PC-9 (cell line): Measurements from ENCODE around the gene PITPNM3.

ENCODE experiments used
- EZH2 ChIP-seq: fragments of 200-600 bp; sonication (generic); IDR thresholded peaks from 2 replicates; pipeline ENCODE4 v1.8.0; 2017; ENCODE audit warnings: antibody characterized with exemption, low read depth
- TF ChIP-seq, protein P1 (sequence below): fragments of 200-600 bp; sonication (generic); conservative IDR thresholded peaks from 2 replicates; pipeline ENCODE4 v1.6.1; 2017; ENCODE audit warnings: mixed run types, antibody characterized with exemption, mild to moderate bottlenecking, moderate library complexity

DNA sequence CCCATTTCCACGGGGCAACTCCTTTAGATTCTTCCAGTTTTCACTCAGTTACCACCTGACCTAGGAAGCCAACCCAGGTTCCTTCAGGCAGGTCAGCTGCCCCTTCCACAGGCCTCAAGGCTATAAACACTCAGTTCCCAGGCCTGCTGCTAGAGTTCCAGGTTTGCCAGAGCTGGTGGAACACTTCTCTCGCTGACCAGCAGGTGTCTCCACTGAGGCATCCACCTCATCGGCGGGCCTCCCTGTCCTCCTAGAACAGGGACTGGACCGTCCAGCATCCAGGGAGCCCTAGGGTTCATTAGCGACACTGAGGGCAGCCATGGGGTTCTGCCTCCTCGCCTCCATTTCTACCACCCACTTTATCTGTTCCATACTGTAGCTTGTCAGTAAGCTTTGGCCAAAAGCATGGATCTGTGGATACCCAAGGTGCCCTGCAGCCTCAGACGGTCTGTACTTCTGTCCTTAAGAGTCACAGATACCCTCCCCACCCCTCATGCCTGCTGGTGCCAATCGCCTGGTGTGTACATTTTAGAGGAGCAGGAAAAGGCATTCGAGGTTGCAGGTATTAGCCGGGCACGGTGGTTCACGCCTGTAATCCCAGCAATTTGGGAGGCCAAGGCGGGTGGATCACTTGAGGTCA is 83.1 kb downstream of the PITPNM3 start:
- TF ChIP-seq, protein P1, sequence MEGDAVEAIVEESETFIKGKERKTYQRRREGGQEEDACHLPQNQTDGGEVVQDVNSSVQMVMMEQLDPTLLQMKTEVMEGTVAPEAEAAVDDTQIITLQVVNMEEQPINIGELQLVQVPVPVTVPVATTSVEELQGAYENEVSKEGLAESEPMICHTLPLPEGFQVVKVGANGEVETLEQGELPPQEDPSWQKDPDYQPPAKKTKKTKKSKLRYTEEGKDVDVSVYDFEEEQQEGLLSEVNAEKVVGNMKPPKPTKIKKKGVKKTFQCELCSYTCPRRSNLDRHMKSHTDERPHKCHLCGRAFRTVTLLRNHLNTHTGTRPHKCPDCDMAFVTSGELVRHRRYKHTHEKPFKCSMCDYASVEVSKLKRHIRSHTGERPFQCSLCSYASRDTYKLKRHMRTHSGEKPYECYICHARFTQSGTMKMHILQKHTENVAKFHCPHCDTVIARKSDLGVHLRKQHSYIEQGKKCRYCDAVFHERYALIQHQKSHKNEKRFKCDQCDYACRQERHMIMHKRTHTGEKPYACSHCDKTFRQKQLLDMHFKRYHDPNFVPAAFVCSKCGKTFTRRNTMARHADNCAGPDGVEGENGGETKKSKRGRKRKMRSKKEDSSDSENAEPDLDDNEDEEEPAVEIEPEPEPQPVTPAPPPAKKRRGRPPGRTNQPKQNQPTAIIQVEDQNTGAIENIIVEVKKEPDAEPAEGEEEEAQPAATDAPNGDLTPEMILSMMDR, result peak; percentile 99
- TF ChIP-seq EZH2, result no peak
